Measurements from ENCODE around the gene KAZN. TPM values are rescaled to one million over a fixed set of nuclear protein-coding genes. Genes with fewer than 3 reads are reported as not detected.

KAZN gene
- total RNA-seq, 1 donor from 2014 or later, result 9.4 TPM

DNA sequence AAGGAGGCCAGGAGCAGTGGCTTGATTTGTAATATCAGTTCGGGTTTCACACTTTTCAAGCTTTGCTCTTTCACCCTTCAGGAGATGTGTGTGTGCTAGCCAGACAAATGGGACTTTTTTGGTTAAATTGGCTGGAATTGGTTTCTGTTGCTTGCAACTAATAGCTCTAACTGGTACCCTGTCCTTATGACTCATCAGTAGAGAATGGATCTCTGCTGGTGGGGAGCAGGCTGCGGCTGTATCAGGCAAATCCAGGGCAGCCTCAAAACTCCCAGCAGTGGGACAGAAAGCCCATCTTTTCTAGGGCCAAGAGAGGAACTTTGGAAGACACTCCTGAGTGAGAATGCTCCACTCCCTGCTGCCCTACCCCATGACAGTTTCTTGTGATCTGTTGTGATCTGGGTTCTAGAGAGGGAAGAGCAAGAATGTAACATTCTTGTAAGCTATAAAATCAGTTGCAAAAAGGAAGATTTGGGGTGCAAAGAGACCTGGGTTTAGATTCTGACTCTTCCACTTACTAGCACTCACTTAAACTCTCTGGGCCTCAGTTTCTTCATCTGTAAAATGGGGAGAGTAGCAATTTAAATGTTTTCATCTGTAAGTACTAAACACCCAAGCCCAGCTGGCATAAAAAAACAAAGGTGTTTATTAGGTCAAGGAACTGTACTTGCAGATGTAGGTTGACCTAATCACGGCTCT lies 298.0 kb downstream of the KAZN start:
- Histone ChIP-seq H3K9me3 (ENCODE audit: insufficient read depth, low read depth, low read length) (no peaks in the 10 kb centered on the region), H3K4me2 (ENCODE audit: low read length) (no peak overlapping the region), H3K9ac (ENCODE audit: low read length) (no peak overlapping the region), H4K20me1 (ENCODE audit: insufficient read depth, low read length) (no peaks in the 10 kb centered on the region), H2AFZ (ENCODE audit: low read depth, low read length) (no peak overlapping the region), H3K4me1 (ENCODE audit: insufficient read depth, low read length) (no peaks in the 10 kb centered on the region), H3K27ac (ENCODE audit: low read depth, low read length) (no peak overlapping the region), H3K27me3 (ENCODE audit: insufficient read depth, low read length) (no peaks in the 10 kb centered on the region), H3K79me2 (ENCODE audit: insufficient read depth, low read length) (no peaks in the 10 kb centered on the region), H3K4me3 (ENCODE audit: insufficient read depth, low read depth, low read length) (no peak overlapping the region), H3K36me3 (ENCODE audit: insufficient read depth, low read length) (no peaks in the 10 kb centered on the region)
- no peak for FAIRE-seq
- no peak for TF ChIP-seq EZH2 (IDR thresholded peaks at IDR 0.05; ENCODE audit: insufficient read depth, low read length)
- TF ChIP-seq, protein P1, sequence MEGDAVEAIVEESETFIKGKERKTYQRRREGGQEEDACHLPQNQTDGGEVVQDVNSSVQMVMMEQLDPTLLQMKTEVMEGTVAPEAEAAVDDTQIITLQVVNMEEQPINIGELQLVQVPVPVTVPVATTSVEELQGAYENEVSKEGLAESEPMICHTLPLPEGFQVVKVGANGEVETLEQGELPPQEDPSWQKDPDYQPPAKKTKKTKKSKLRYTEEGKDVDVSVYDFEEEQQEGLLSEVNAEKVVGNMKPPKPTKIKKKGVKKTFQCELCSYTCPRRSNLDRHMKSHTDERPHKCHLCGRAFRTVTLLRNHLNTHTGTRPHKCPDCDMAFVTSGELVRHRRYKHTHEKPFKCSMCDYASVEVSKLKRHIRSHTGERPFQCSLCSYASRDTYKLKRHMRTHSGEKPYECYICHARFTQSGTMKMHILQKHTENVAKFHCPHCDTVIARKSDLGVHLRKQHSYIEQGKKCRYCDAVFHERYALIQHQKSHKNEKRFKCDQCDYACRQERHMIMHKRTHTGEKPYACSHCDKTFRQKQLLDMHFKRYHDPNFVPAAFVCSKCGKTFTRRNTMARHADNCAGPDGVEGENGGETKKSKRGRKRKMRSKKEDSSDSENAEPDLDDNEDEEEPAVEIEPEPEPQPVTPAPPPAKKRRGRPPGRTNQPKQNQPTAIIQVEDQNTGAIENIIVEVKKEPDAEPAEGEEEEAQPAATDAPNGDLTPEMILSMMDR (IDR thresholded peaks at IDR 0.05; ENCODE audit: insufficient read depth, low read depth, low read length), result no peak
- Mint-ChIP-seq H3K4me1 (ENCODE audit: low read depth, unreplicated experiment) (peaks cover 12% of the 10 kb centered on the region), H3K36me3 (ENCODE audit: low read depth, unreplicated experiment) (no peaks in the 10 kb centered on the region), H3K4me3 (ENCODE audit: unreplicated experiment) (no peak overlapping the region), H3K27ac (ENCODE audit: unreplicated experiment) (peak overlapping the region; percentile 31), H3K27me3 (ENCODE audit: low read depth, unreplicated experiment) (peaks cover 38% of the 10 kb centered on the region), H3K9me3 (ENCODE audit: unreplicated experiment) (peaks cover 9% of the 10 kb centered on the region)
- DNase-seq (ENCODE audit: low read depth), result peak; percentile 47

DNA sequence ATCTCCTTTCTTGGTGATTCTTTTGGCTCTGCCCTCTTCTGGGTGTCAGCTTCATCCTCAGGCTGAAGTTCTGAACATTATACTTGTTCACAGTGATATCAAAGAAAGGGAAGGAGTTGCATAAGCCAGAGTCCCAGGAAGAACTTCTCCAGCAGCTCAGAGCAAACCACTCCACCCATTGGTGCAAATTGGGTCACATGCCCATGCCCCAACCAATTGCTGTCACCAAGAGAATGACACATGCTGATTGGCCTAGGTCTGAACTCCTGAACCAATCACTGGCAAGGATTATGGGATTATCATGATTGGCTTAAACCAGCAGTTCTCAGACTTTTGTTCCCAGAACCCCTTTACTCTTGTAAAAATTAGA lies 298.6 kb downstream of the KAZN start:
- DNase-seq (ENCODE audit: low read depth) (no peak), FAIRE-seq (no peak)
- Mint-ChIP-seq H3K27me3 (ENCODE audit: low read depth, unreplicated experiment) (peaks cover 38% of the 10 kb centered on the region), H3K27ac (ENCODE audit: unreplicated experiment) (no peak overlapping the region), H3K9me3 (ENCODE audit: unreplicated experiment) (peaks cover 9% of the 10 kb centered on the region), H3K4me3 (ENCODE audit: unreplicated experiment) (no peak overlapping the region), H3K4me1 (ENCODE audit: low read depth, unreplicated experiment) (peaks cover 12% of the 10 kb centered on the region), H3K36me3 (ENCODE audit: low read depth, unreplicated experiment) (no peaks in the 10 kb centered on the region)
- Histone ChIP-seq H3K4me3 (ENCODE audit: insufficient read depth, low read depth, low read length) (no peak overlapping the region), H3K4me1 (ENCODE audit: insufficient read depth, low read length) (no peaks in the 10 kb centered on the region), H3K27ac (ENCODE audit: low read depth, low read length) (no peak overlapping the region), H3K27me3 (ENCODE audit: insufficient read depth, low read length) (no peaks in the 10 kb centered on the region), H3K9ac (ENCODE audit: low read length) (no peak overlapping the region), H3K9me3 (ENCODE audit: insufficient read depth, low read depth, low read length) (no peaks in the 10 kb centered on the region), H3K79me2 (ENCODE audit: insufficient read depth, low read length) (no peaks in the 10 kb centered on the region), H4K20me1 (ENCODE audit: insufficient read depth, low read length) (no peaks in the 10 kb centered on the region), H2AFZ (ENCODE audit: low read depth, low read length) (no peak overlapping the region), H3K36me3 (ENCODE audit: insufficient read depth, low read length) (no peaks in the 10 kb centered on the region), H3K4me2 (ENCODE audit: low read length) (no peak overlapping the region)
- no peak for TF ChIP-seq EZH2 (IDR thresholded peaks at IDR 0.05; ENCODE audit: insufficient read depth, low read length)
- TF ChIP-seq, protein P1 (IDR thresholded peaks at IDR 0.05; ENCODE audit: insufficient read depth, low read depth, low read length), result no peak

DNA sequence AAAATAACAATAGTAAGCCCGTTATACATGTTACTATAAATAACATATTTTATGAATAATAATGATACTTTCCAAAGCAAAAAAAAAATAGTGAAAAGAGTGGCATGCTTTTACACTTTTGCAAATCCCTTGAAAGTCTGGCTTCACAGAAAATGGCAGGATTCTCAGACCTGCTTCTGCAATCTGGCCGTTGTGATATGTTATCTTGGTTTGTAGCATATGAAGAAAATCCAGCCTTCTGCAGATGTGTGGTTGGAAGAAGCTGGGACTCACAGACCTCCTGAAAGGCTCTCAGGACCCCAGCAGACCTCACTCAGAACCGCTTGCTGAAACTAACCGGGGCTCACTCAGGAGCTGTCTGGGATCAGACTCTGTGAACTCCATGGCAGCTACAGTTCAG lies 299.1 kb downstream of the KAZN start:
- DNase-seq (ENCODE audit: low read depth) (no peak), FAIRE-seq (no peak)
- no peaks in the 10 kb centered on the region for H3K4me1 ChIP-seq (ENCODE audit: insufficient read depth, low read length)
- no peaks in the 10 kb centered on the region for H3K79me2 ChIP-seq (ENCODE audit: insufficient read depth, low read length)
- Mint-ChIP-seq H3K36me3 (ENCODE audit: low read depth, unreplicated experiment) (no peaks in the 10 kb centered on the region), H3K4me3 (ENCODE audit: unreplicated experiment) (no peak overlapping the region), H3K27ac (ENCODE audit: unreplicated experiment) (no peak overlapping the region), H3K4me1 (ENCODE audit: low read depth, unreplicated experiment) (peaks cover 12% of the 10 kb centered on the region), H3K27me3 (ENCODE audit: low read depth, unreplicated experiment) (peaks cover 36% of the 10 kb centered on the region), H3K9me3 (ENCODE audit: unreplicated experiment) (peaks cover 9% of the 10 kb centered on the region)
- H3K4me3 ChIP-seq (ENCODE audit: insufficient read depth, low read depth, low read length), result no peak overlapping the region
- no peak overlapping the region for H3K27ac ChIP-seq (ENCODE audit: low read depth, low read length)
- H3K36me3 ChIP-seq (ENCODE audit: insufficient read depth, low read length), result no peaks in the 10 kb centered on the region
- no peaks in the 10 kb centered on the region for H3K27me3 ChIP-seq (ENCODE audit: insufficient read depth, low read length)
- H3K4me2 ChIP-seq (ENCODE audit: low read length), result no peak overlapping the region
- H2AFZ ChIP-seq (ENCODE audit: low read depth, low read length), result no peak overlapping the region
- TF ChIP-seq EZH2 (IDR thresholded peaks at IDR 0.05; ENCODE audit: insufficient read depth, low read length), result no peak
- TF ChIP-seq, protein P1 (IDR thresholded peaks at IDR 0.05; ENCODE audit: insufficient read depth, low read depth, low read length), result no peak
- no peaks in the 10 kb centered on the region for H4K20me1 ChIP-seq (ENCODE audit: insufficient read depth, low read length)
- no peaks in the 10 kb centered on the region for H3K9me3 ChIP-seq (ENCODE audit: insufficient read depth, low read depth, low read length)
- no peak overlapping the region for H3K9ac ChIP-seq (ENCODE audit: low read length)
